Small intestine (tissue), 7 donors: ENCODE results near the gene CYB5D1. TPM values are rescaled to one million over a fixed set of nuclear protein-coding genes. Genes with fewer than 3 reads are reported as not detected.
"Not testable (repeated sequence)": the region's sequence is repeated elsewhere in the genome, so short reads cannot be mapped to it uniquely, and the experiment has no call there.

Experiments used
- DNase-seq, 2 donors: peaks; one replicate each; pipeline versions ENCODE4 v3.0.0 to v3.0.0-alpha.2; 2013
- FAIRE-seq: peaks from 2 replicates; lab custom pipeline; 2012; peaks lifted over from hg19 to GRCh38; lab: Jason Lieb, UNC
- H3K27ac ChIP-seq, 3 donors: one replicate each; pipeline ENCODE4 v1.5.1; 2013; ENCODE audit warnings: low read length in 2 of 3, mild to moderate bottlenecking in 2 of 3, control low read depth in 1 of 3, inconsistent platforms in 1 of 3, low read depth in 1 of 3, moderate library complexity in 1 of 3
- H3K27me3 ChIP-seq, 3 donors: one replicate each; pipeline ENCODE4 v1.6.1; 2013; ENCODE audit warnings: low read length in 3 of 3, inconsistent platforms in 1 of 3; ENCODE audit not compliant: control insufficient read depth in 3 of 3, insufficient read depth in 3 of 3
- H3K36me3 ChIP-seq, 3 donors: one replicate each; pipeline ENCODE4 v1.6.1; 2013; ENCODE audit warnings: low read length in 3 of 3, inconsistent platforms in 1 of 3, low read depth in 1 of 3, mild to moderate bottlenecking in 1 of 3, moderate library complexity in 1 of 3; ENCODE audit not compliant: control insufficient read depth in 3 of 3, insufficient read depth in 2 of 3
- H3K4me1 ChIP-seq, 3 donors: one replicate each; pipeline ENCODE4 v1.6.1; 2013; ENCODE audit warnings: low read length in 2 of 3, inconsistent platforms in 1 of 3, low read depth in 1 of 3, mild to moderate bottlenecking in 1 of 3, moderate library complexity in 1 of 3; ENCODE audit not compliant: control insufficient read depth in 3 of 3, insufficient read depth in 2 of 3
- H3K4me3 ChIP-seq, 3 donors: one replicate each; pipeline ENCODE4 v1.5.1; 2013; ENCODE audit warnings: low read length in 3 of 3, control low read depth in 1 of 3, inconsistent platforms in 1 of 3, low read depth in 1 of 3, mild to moderate bottlenecking in 1 of 3, moderate library complexity in 1 of 3
- H3K9me3 ChIP-seq, 2 donors: one replicate each; pipeline ENCODE4 v1.6.1; 2013; ENCODE audit warnings: low read depth in 1 of 2, low read length in 1 of 2; ENCODE audit not compliant: control insufficient read depth in 2 of 2, insufficient read depth in 1 of 2
- WGBS, 3 donors: extraction: QIAGEN DNeasy Blood & Tissue Kit; methylation state at CpG; one replicate each; pipeline ENCODE4 v1.1.7; 2013; 5-methylcytosine and 5-hydroxymethylcytosine counted together
- polyA plus RNA-seq, 4 donors: library from polyadenylated mRNA; stranded (reverse) in 3 of 4; unstranded in 1 of 4; fragments of 200-250 nt in 3 of 4; fragments of 120-200 nt in 1 of 4; gene quantifications; one replicate each; pipeline versions ENCODE4 v1.2.1 to v1.2.3, GENCODE V29; 2013
- donor health status: healthy with polysubstance abuse.
- donor health status: control.
- donor health status: control.
- donor health status: Bipolar disorder and iron deficiency.
- donor health status: healthy.

CYB5D1 gene
- polyA plus RNA-seq, 4 donors, result 4.9 to 13.0 (median 6.4) TPM

DNA sequence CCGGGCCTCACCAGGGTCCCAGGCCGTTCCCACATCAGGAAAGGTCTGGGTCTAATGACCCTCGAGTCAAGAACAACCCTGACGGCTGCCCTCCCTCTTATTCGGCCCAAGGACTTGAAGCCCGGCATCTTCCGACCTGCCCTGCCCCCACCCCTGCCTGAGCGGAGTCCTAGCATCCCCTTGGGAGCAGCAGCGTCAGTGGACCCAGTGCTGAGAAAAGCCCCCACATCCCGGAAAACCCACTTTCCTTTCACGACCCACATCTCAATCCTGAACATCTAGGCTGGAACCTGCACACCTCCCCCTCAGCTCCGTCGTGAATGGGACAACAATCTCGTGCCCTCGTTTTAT, 2.2 kb upstream of the CYB5D1 start:
- Histone ChIP-seq H3K27ac (peak overlapping the region in 2 of 3 donors; percentile 88 to 89), H3K9me3 (no peaks in the 10 kb centered on the region), H3K36me3 (peaks cover 4 to 51% (median 5%) of the 10 kb centered on the region in 3 donors), H3K4me3 (peak overlapping the region in 1 of 3 donors; percentile 18), H3K4me1 (peaks cover 0 to 38% (median 4%) of the 10 kb centered on the region in 3 donors), H3K27me3 (no peaks in the 10 kb centered on the region)
- no peak for FAIRE-seq
- 22 to 37% (median 31%) methylated on average over 15 of the region's 15 CpGs for WGBS, 3 donors
- DNase-seq, result peak in 1 of 2 donors; percentile 25

DNA sequence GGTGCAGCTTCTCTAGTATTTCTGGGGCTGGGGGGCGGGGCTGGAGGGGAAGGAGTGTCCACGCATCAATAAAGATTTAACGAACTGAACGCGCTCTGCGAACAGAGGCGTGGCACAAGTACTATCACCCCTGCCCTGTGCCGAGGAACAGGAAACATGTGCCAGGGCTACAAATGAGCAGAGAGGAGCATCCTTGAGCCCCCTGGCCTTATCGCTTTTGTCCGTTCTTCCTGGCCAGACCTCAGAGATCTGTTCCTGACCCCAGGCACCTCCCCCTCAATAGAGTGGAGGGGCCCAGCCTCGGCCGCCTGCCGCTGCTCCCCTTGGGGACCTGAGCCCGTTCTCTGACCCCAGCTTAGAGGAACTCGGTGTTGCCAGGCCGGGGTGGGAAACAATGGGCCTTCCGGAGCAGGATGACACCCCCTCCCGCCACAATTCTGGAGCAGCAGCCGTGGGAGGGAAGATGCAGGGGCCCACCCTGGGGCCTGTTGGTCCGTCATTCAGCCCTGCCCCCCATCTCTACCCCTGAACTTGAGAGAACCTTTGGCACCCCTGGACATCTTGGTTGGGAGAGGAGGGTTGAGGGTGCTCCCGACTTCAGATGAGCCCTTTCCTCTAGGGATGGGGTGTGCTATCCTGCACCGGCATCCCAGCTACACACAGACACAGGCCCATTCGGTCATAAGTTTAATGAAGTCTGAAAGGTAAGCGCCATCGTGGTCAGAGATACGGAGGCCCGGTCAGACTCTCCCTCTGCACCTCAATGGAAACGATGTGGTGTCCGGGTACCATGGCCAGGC, 1.6 kb upstream of the CYB5D1 start:
- peaks cover 3 to 45% (median 5%) of the 10 kb centered on the region in 3 donors for H3K36me3 ChIP-seq
- peak overlapping the region; percentile 48 to 76 (median 53) for H3K4me3 ChIP-seq
- peaks cover 0 to 38% (median 4%) of the 10 kb centered on the region in 3 donors for H3K4me1 ChIP-seq
- no peaks in the 10 kb centered on the region for H3K27me3 ChIP-seq
- FAIRE-seq, result no peak
- peak overlapping the region; percentile 50 to 89 (median 88) for H3K27ac ChIP-seq
- DNase-seq, result peak; percentile 62 to 73
- WGBS, 3 donors, result 3 to 9% (median 5%) methylated on average over 29 of the region's 29 CpGs
- no peaks in the 10 kb centered on the region for H3K9me3 ChIP-seq

DNA sequence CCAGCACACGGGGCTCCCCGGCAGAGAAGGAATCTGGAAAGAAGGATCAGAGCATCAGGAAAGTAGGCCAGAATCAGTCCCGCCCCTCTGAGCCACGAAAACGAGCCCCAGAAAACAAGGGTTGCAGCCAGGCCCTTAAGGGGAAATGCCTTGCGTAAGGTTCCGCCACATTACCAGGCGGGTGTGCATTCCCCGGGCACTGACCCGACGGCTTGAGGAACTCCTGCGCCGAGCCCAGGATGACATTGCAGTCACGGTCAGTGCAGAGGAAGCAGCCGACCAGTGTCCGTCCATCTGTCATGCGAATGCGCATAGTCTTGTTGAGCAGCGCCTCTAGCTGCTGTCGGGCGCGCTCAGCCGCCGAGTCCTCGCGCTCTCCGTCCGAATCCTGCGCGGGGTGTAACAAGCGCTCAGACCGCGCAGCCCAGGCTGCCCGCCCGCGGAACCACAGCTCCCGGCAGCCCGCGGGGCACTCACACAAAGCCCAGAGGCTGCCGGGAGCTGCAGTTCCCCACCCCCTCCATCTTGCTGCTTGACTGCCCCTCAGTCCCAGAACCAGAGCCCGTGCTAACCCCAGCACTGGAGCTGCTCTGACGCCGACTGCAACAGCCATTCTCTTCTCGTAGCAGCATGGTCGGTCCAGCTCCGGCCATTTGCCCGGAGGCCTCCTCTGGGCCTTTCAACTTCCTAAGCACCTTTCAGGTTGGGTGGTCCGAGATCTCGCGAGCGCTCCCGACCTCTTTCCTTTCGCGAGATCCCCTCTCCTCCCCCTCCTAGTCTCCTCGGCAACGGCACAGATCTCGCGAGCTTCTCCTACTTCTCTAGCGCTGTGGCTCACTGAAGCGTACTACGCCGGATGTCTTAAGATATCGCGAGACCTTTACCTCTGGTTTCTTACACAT, 741 bp upstream of the CYB5D1 start, which contains the start of gene NAA38:
NAA38 (minus strand) TSS at position 749 of the 902 bp plus-strand sequence; CDS start at position 653, 96 bp downstream.
- FAIRE-seq, result no peak

DNA sequence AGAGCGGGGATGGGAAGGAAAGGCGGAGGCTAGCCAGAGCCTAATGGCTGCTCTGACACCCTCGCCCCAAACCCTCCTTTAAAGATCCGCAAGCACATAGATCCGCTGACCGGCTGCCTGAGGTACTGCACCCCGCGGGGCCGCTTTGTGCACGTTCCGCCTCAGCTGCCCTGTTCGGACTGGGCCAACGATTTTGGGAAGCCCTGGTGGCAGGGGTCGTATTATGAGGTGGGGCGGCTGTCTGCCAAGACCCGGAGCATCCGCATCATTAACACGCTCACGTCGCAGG, 663 bp downstream of the CYB5D1 start:
- no peaks in the 10 kb centered on the region for H3K9me3 ChIP-seq
- WGBS, 3 donors, result 19 to 42% (median 26%) methylated on average over 20 of the region's 20 CpGs
- peak overlapping the region in 2 of 3 donors; percentile 88 to 89 for H3K27ac ChIP-seq
- H3K4me1 ChIP-seq, result peaks cover 0 to 32% (median 4%) of the 10 kb centered on the region in 3 donors
- DNase-seq (peak; percentile 51 to 68), FAIRE-seq (no peak)
- H3K4me3 ChIP-seq, result peak overlapping the region in 2 of 3 donors; percentile 48 to 76
- peaks cover 0 to 25% (median 0%) of the 10 kb centered on the region in 3 donors for H3K36me3 ChIP-seq
- no peaks in the 10 kb centered on the region for H3K27me3 ChIP-seq

More for the DNA sequence above, 741 bp upstream of the CYB5D1 start, which contains the start of gene NAA38:
- peak; percentile 99 to 100 for DNase-seq
- Histone ChIP-seq H3K27ac (peak within 1 kb of the TSS; percentile 50 to 89 (median 88)), H3K4me3 (peak within 1 kb of the TSS; percentile 48 to 76 (median 53)), H3K36me3 (peaks cover 3 to 37% (median 5%) of the 10 kb centered on the region in 3 donors), H3K4me1 (peaks cover 0 to 32% (median 4%) of the 10 kb centered on the region in 3 donors), H3K27me3 (no peaks in the 10 kb centered on the region), H3K9me3 (no peaks in the 10 kb centered on the region)
- WGBS, 3 donors, result 0% methylated on average over 63 to 64 of the region's 64 CpGs

DNA sequence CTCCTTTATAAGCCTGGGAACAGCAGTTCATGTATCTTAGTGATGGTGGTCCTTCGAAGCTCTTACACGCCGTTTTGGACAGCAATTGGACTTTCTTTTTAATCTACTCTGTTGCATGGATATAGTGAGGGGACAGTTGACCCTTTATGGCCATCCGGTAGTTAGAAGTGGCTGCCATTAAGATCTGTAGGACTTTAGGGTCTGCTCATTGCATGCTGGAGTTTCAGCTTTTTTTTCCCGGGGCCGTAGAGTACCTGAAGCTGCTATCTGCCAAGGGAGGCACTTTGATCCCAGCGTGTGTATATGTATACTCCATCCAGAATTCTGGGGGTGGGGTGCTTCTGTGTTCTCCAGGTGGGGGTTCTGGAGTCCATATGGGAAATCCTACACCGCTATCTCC, 1.2 kb downstream of the CYB5D1 start:
- H3K36me3 ChIP-seq, result peaks cover 0 to 20% (median 0%) of the 10 kb centered on the region in 3 donors
- no peaks in the 10 kb centered on the region for H3K9me3 ChIP-seq
- H3K27ac ChIP-seq, result no peak overlapping the region
- DNase-seq, result no peak
- peaks cover 0 to 32% (median 4%) of the 10 kb centered on the region in 3 donors for H3K4me1 ChIP-seq
- WGBS, 3 donors, result 61 to 85% (median 80%) methylated on average over 8 of the region's 8 CpGs
- no peak for FAIRE-seq
- no peak overlapping the region for H3K4me3 ChIP-seq
- H3K27me3 ChIP-seq, result no peaks in the 10 kb centered on the region

DNA sequence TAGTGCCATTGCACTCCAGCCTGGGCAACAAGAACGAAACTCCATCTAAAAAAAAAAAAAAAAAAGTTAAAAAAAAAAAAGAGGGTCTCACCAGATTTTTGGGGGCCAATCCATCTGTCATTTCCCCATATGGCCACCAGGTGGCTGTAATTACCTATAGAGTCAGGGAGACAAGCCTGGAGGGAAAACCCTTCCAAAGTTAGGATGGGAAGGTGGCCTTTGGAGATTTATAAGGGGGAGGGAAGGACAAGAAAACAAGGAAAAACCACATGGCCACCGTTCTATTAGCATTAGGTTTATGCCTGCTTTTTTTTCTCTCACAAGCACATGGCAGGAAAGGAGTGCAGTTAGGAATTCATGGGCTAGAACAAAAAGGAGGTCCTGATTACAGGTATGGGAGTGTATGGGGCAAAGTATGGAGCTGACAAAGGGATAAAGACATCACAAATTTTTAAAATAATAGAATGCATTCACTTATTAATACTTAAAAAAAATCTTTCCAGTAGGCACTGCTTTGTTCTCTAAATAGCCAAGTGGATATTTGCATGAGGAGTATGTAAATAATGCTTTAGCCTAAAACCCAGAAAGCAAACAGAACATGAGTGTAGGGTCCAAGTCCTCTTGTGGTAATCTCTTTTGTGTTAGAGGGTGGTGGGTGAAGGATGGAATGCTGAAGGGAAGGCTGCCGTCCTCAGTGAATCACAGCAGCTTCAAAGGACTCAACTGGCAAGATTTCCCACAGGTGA, 5.1 kb downstream of the CYB5D1 start:
- Histone ChIP-seq H3K9me3 (no peaks in the 10 kb centered on the region), H3K27ac (no peak overlapping the region), H3K36me3 (peaks cover 0 to 8% (median 0%) of the 10 kb centered on the region in 3 donors), H3K27me3 (no peaks in the 10 kb centered on the region), H3K4me1 (peaks cover 0 to 15% (median 4%) of the 10 kb centered on the region in 3 donors), H3K4me3 (no peak overlapping the region)
- no peak for FAIRE-seq
- 38 to 44% (median 40%) methylated on average over 3 of the region's 3 CpGs for WGBS, 3 donors
- DNase-seq, result peak in 1 of 2 donors; percentile 46

- H3K27me3 ChIP-seq, H3K4me3 ChIP-seq, FAIRE-seq, H3K9me3 ChIP-seq, H3K36me3 ChIP-seq, H3K4me1 ChIP-seq, H3K27ac ChIP-seq, DNase-seq: not testable (repeated sequence)
- WGBS, 3 donors, result 50 to 71% (median 70%) methylated on average over 5 of the region's 5 CpGs
Measured at GRCh38 chr17:7864384-7864783, 6.6 kb downstream of the CYB5D1 start.
